ENCODE results near the gene SULT1E1. TPM values are rescaled to one million over a fixed set of nuclear protein-coding genes. Genes with fewer than 3 reads are reported as not detected.

Gene SULT1E1
- total RNA-seq, 1 donor from 2014 or later = not detected

DNA sequence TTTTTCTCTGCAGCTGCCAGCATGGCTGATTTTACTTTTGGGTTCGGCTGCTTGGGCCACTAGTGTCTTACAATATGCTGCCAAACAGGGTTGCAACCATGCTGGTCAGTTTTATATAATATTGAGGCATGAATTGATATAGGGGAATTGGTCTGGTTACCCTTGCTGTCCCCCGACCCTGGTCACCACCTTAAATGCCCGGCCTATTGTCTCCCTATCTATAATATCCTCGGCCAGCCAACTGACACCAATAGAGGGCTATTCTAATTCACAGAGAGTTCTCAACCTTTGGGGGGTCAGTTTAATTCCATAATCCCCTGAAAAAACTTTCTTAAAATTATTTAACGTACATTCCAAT, 28.7 kb downstream of the SULT1E1 start:
- DNase-seq (ENCODE audit: low read depth) = no peak
- H3K36me3 Mint-ChIP-seq (ENCODE audit: low read depth, unreplicated experiment) = no peaks in the 10 kb centered on the region
- Histone ChIP-seq H2AFZ (ENCODE audit: low read depth, low read length) (no peak overlapping the region), H3K27ac (ENCODE audit: low read depth, low read length) (no peak overlapping the region), H3K4me1 (ENCODE audit: insufficient read depth, low read length) (no peaks in the 10 kb centered on the region), H3K36me3 (ENCODE audit: insufficient read depth, low read length) (no peaks in the 10 kb centered on the region), H3K4me2 (ENCODE audit: low read length) (no peak overlapping the region), H4K20me1 (ENCODE audit: insufficient read depth, low read length) (no peaks in the 10 kb centered on the region), H3K79me2 (ENCODE audit: insufficient read depth, low read length) (no peaks in the 10 kb centered on the region), H3K27me3 (ENCODE audit: insufficient read depth, low read length) (no peaks in the 10 kb centered on the region), H3K4me3 (ENCODE audit: insufficient read depth, low read depth, low read length) (no peak overlapping the region), H3K9ac (ENCODE audit: low read length) (no peak overlapping the region), H3K9me3 (ENCODE audit: insufficient read depth, low read depth, low read length) (no peaks in the 10 kb centered on the region)
- no peak for FAIRE-seq
- no peaks in the 10 kb centered on the region for H3K27me3 Mint-ChIP-seq (ENCODE audit: low read depth, unreplicated experiment)
- TF ChIP-seq, protein P1, sequence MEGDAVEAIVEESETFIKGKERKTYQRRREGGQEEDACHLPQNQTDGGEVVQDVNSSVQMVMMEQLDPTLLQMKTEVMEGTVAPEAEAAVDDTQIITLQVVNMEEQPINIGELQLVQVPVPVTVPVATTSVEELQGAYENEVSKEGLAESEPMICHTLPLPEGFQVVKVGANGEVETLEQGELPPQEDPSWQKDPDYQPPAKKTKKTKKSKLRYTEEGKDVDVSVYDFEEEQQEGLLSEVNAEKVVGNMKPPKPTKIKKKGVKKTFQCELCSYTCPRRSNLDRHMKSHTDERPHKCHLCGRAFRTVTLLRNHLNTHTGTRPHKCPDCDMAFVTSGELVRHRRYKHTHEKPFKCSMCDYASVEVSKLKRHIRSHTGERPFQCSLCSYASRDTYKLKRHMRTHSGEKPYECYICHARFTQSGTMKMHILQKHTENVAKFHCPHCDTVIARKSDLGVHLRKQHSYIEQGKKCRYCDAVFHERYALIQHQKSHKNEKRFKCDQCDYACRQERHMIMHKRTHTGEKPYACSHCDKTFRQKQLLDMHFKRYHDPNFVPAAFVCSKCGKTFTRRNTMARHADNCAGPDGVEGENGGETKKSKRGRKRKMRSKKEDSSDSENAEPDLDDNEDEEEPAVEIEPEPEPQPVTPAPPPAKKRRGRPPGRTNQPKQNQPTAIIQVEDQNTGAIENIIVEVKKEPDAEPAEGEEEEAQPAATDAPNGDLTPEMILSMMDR (IDR thresholded peaks at IDR 0.05; ENCODE audit: insufficient read depth, low read depth, low read length) = no peak
- no peak for TF ChIP-seq EZH2 (IDR thresholded peaks at IDR 0.05; ENCODE audit: insufficient read depth, low read length)
- H3K4me3 Mint-ChIP-seq (ENCODE audit: unreplicated experiment) = no peak overlapping the region
- no peak overlapping the region for H3K27ac Mint-ChIP-seq (ENCODE audit: unreplicated experiment)
- peaks cover 12% of the 10 kb centered on the region for H3K9me3 Mint-ChIP-seq (ENCODE audit: unreplicated experiment)
- H3K4me1 Mint-ChIP-seq (ENCODE audit: low read depth, unreplicated experiment) = no peaks in the 10 kb centered on the region

DNA sequence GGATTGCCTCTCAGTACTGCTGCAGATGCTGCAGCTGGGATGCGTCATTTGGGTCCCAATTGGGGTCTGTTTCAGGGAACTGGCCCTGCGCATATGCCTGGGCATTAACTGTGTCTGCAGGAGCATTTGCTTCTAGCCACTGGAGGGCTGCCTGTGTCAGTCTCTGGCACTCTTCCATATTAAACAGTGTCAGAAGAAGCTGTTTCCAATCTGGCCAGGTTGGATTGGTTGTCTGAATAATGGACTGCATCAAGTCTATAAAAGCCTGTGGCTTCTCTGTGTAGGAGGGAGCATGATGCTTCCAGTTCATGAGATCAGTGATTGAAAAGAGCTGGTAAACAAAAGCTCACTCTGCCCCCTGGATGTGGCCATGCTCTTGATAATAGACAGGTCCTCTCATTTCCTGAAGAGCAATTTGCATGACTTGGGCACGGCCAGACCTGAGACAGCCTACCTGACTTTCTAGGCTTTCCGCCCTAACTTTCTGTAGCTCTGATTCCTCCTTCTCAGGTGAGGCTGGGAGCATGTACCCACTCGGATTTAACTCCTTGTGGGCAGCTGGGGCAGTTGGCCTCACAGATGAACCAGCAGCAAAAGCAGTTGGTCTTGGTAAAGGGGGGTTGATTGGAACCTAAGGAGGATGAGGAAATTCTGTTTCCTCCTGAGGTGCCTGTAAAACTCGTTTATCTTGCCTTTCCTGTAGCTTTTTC, 29.2 kb downstream of the SULT1E1 start:
- Mint-ChIP-seq H3K4me1 (ENCODE audit: low read depth, unreplicated experiment) (no peaks in the 10 kb centered on the region), H3K27me3 (ENCODE audit: low read depth, unreplicated experiment) (no peaks in the 10 kb centered on the region), H3K4me3 (ENCODE audit: unreplicated experiment) (no peak overlapping the region), H3K27ac (ENCODE audit: unreplicated experiment) (no peak overlapping the region), H3K9me3 (ENCODE audit: unreplicated experiment) (peaks cover 12% of the 10 kb centered on the region), H3K36me3 (ENCODE audit: low read depth, unreplicated experiment) (no peaks in the 10 kb centered on the region)
- Histone ChIP-seq H3K79me2 (ENCODE audit: insufficient read depth, low read length) (no peaks in the 10 kb centered on the region), H3K4me1 (ENCODE audit: insufficient read depth, low read length) (no peaks in the 10 kb centered on the region), H2AFZ (ENCODE audit: low read depth, low read length) (no peak overlapping the region), H4K20me1 (ENCODE audit: insufficient read depth, low read length) (no peaks in the 10 kb centered on the region), H3K4me3 (ENCODE audit: insufficient read depth, low read depth, low read length) (no peak overlapping the region), H3K9ac (ENCODE audit: low read length) (no peak overlapping the region), H3K27me3 (ENCODE audit: insufficient read depth, low read length) (no peaks in the 10 kb centered on the region), H3K27ac (ENCODE audit: low read depth, low read length) (no peak overlapping the region), H3K36me3 (ENCODE audit: insufficient read depth, low read length) (no peaks in the 10 kb centered on the region), H3K9me3 (ENCODE audit: insufficient read depth, low read depth, low read length) (no peaks in the 10 kb centered on the region), H3K4me2 (ENCODE audit: low read length) (no peak overlapping the region)
- TF ChIP-seq, protein P1 (IDR thresholded peaks at IDR 0.05; ENCODE audit: insufficient read depth, low read depth, low read length) = no peak
- no peak for TF ChIP-seq EZH2 (IDR thresholded peaks at IDR 0.05; ENCODE audit: insufficient read depth, low read length)
- no peak for FAIRE-seq
- DNase-seq (ENCODE audit: low read depth) = peak; percentile 6

DNA sequence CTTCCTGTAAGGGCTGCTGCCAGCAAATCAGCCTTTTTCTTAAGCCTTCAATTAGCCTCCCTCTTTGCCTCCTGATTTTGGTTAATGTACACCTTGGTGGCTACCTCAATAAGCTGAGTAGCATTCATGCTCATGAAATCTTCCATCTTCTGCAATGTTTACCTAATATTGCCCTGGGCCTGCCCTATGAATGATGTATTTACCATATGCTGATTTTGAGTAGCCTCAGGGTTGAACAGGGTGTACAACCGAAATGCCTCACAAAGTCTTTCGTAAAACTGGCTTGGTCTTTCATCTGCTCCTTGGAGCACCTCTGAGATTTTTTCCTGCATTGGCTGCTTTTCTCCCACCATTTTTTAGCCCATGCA, 29.8 kb downstream of the SULT1E1 start:
- Histone ChIP-seq H3K27ac (ENCODE audit: low read depth, low read length) (no peak overlapping the region), H3K27me3 (ENCODE audit: insufficient read depth, low read length) (no peaks in the 10 kb centered on the region), H3K4me3 (ENCODE audit: insufficient read depth, low read depth, low read length) (no peak overlapping the region), H3K4me2 (ENCODE audit: low read length) (no peak overlapping the region), H4K20me1 (ENCODE audit: insufficient read depth, low read length) (no peaks in the 10 kb centered on the region), H3K9ac (ENCODE audit: low read length) (no peak overlapping the region), H3K79me2 (ENCODE audit: insufficient read depth, low read length) (no peaks in the 10 kb centered on the region), H3K4me1 (ENCODE audit: insufficient read depth, low read length) (no peaks in the 10 kb centered on the region), H2AFZ (ENCODE audit: low read depth, low read length) (no peak overlapping the region), H3K36me3 (ENCODE audit: insufficient read depth, low read length) (no peaks in the 10 kb centered on the region), H3K9me3 (ENCODE audit: insufficient read depth, low read depth, low read length) (no peaks in the 10 kb centered on the region)
- Mint-ChIP-seq H3K27ac (ENCODE audit: unreplicated experiment) (no peak overlapping the region), H3K4me1 (ENCODE audit: low read depth, unreplicated experiment) (no peaks in the 10 kb centered on the region), H3K36me3 (ENCODE audit: low read depth, unreplicated experiment) (no peaks in the 10 kb centered on the region), H3K27me3 (ENCODE audit: low read depth, unreplicated experiment) (no peaks in the 10 kb centered on the region), H3K4me3 (ENCODE audit: unreplicated experiment) (no peak overlapping the region), H3K9me3 (ENCODE audit: unreplicated experiment) (peaks cover 12% of the 10 kb centered on the region)
- DNase-seq (ENCODE audit: low read depth) (no peak), FAIRE-seq (no peak)
- TF ChIP-seq, protein P1 (IDR thresholded peaks at IDR 0.05; ENCODE audit: insufficient read depth, low read depth, low read length) = no peak
- TF ChIP-seq EZH2 (IDR thresholded peaks at IDR 0.05; ENCODE audit: insufficient read depth, low read length) = no peak
